Activated CD4-positive, CD25-positive, alpha-beta regulatory T cell treated with anti-CD3 and anti-CD28 coated beads, Interleukin-2, amount 50 U/mL, for 16 hours (primary cell): ENCODE measurements around the gene SND1.
"Not testable (repeated sequence)": the region's sequence is repeated elsewhere in the genome, so short reads cannot be mapped to it uniquely, and the experiment has no call there.

ENCODE experiments used
- DNase-seq: peaks from one replicate; pipeline ENCODE4 v3.0.0-alpha.2; 2020; ENCODE audit warnings: low read depth, low spot score

The SND1 gene

DNA sequence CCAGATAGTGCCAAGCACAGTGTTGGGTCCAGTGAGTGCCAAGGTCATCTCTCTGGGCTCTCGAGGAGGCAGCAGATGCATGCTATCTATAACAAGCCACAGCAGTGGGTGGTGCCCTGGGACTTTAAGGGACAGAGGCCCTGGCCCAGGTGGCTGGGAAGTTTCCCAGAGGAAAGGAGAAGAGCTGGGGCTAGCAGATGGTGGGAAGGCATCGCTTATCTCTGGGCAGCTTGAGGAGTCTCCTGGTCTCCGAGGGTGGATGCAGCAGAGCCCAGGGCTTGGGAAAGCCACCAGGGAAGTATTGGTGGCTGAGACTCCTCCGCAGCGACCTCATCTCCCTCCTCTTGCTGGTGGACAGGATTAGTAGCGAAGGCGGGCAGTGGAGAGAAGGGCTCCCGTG is 442.7 kb downstream of the SND1 start:
- no peak for DNase-seq

GRCh38 chr7:128097211-128097731 is 445.3 kb downstream of the SND1 start:
- DNase-seq = no peak

DNA sequence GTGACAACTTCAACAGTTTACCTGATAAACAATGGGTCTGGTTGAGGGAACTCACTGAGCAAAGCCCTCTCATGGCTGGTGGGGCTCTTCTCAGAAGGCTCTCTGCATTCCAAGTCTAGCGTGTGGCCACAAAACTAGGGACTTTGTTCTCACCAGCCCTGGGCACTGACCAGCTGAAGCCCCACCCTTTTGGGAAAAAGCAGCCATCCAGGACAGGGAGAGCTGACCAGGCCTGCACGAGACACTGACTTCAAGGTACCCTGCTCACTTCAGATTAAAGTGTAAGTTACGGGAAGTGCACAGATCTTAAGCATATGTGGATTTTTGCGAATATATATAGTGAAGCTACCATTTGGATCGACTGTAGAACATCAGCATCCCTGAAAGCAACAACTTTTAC is 446.6 kb downstream of the SND1 start:
- DNase-seq = no peak

DNA sequence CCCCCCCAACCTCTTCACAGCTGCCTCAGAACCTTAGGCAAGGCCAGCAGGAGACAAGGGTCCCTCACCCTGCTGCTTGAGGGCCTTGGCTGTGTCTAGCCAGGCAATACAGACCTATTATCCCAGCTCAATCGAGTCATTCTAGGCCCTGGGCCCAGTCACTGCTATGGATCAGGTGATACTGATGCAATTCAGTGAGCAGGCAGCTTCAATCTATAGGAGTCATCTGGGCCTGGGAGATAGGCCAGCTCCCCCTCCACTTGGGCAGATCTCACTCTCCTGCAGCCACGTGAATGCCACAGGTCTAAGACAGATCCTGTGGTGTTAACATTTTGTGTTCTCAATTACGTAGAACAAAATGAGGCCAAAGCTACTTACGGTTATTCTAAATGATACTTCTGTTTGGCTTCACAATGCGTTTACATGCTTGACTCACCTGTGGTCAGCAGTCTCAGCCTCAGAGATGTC is 447.2 kb downstream of the SND1 start:
- no peak for DNase-seq

DNA sequence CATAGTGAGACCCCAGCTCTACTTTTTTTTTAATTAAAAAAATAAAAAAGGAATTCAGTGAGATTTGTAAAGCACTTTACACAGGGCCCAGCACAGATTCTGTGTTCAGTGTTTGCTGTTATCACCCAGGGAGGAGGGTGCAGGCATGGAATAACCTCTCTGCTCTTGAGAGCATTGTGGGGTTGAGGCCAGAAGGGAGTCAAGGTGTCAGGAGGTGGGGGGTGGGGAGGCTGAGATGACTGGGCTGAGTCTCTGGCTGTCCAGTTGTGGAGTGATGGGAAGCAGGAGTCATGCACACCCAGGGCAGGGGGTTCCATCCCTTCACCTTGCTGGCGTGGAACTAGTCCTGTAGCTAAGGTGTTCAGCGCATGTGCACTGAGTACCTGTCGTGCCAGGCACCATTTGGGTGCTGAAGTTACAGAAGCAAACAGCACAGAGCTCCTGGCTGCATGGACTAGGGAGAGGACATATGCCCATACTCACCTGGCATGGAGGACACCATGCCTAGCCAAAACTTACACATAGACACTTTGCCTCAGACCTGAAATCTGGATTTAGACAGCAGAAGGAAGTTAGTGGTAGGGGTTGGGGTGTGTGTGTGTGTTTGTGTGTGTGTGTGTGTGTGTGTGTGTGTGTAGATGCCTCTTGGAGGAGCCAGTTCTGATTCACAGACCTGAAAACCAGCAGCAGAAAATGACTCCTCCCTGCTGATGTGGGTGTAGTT is 448.4 kb downstream of the SND1 start:
- no peak for DNase-seq

DNA sequence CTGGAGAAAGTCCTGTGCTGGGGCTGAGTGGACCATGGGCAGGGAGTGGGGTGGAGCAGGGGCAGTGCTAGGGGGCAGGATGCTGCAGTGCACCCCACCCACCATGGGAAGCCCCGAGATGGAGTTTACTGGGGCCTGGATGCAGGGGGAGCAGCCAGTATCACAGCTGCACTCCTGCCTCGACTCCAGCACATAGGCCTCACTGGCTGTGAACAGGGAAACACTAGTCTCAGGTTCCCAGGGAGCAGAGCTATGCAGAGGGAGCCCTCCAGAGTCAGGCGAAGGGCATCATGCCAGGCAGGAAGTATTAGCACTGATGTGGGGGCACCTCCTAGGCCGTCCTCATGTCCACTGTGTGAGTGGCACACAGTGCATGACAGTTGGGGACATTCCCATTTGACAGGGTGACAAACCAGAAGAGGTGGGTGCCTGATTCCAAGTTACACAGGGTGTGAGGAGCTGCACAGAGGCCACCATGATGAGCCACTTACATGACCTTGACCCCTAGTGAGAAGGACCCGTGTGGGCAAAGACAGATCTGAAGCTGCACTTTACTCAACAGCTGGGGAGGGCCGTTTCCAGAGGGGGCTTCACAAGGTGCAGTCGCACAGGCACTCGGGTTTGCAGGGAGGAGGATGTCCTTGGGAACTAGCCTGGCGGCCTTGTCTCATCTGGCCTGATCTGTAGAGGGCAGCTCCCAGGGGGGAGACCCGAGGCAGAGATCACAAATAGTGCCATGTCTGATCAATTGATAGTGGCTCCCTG is 449.1 kb downstream of the SND1 start:
- no peak for DNase-seq

DNA sequence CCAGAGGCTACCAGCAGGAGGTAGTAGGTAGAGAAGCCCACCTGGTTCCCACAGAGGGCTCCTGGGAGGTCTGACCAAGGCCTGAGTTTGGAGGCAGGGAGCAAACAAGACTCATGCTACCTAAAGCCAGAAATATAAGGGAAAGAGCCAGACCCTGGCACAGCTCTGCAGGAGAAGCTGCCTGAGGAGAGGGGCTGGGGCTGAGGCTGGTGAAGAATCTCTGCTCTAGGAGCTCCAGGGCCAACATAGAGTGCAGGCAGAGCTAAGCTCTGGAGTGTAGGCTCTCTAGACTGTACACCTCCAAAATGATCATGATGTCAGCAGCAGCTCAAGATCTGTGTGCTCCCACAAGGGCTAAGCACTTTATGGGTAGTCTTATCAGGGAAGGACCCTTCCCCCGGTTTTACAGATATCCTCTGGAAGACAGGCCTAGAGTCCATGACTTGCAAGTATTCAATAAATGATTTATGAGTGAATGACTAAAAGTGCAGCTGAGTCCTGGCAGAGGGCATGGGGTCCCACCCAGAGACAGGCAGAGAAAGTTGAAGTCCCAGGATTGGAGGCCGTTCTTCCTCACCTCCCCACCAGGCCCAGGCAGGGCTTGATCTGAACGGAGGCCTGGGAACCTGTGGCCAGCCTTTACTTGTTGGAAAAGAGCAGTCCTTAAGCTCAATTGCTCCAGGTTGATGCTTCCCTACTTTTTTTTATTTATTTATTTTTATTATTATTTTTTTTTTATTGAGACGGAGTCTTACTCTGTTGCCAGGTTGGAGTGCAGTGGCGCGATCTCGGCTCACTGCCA is 450.7 kb downstream of the SND1 start:
- DNase-seq = no peak

- no peak for DNase-seq
Measured at GRCh38 chr7:128103498-128104107, 451.6 kb downstream of the SND1 start.

DNA sequence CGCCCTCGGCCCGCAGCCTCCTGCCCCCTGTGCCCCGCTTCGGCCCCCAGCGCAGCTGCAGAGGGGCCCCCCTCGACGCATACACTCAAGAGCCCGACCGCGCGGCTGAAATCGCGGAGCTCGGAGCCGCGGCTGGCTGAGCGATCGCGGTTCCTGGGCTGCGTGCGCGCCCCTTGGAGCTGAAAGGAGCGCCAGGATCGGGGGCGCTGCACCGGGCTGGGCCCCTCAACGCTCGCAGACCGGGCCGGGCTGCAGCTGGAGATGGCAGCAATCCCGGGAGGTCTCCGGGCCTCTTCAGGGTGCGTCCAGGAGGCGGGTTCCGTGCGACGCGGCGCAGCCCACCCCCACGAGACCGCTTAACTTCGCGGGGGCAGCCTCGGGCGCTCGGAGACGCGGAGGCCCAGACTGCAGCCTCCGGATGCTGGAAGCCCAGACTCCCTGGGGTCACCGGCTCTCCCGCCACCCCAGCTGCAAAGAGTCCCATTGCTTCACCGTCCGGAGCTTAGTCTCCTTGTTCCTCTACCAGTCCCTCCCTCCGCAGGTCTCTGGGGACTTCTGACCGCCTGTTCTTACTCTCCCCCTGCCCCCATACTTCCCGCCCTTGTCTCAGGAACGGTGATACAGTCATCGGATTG is 452.2 kb downstream of the SND1 start:
- no peak for DNase-seq

GRCh38 chr7:128105228-128106022 is 453.4 kb downstream of the SND1 start:
- DNase-seq = no peak

- DNase-seq = no peak
Measured at GRCh38 chr7:128106821-128107220, 454.8 kb downstream of the SND1 start.

- not testable (repeated sequence) for DNase-seq
Measured at GRCh38 chr7:128107516-128107915, 455.5 kb downstream of the SND1 start.

GRCh38 chr7:128108129-128108528 is 456.1 kb downstream of the SND1 start:
- DNase-seq = no peak

GRCh38 chr7:128108641-128109423 is 456.8 kb downstream of the SND1 start:
- DNase-seq = no peak

- DNase-seq = not testable (repeated sequence)
Measured at GRCh38 chr7:128109424-128109969, 457.5 kb downstream of the SND1 start.

DNA sequence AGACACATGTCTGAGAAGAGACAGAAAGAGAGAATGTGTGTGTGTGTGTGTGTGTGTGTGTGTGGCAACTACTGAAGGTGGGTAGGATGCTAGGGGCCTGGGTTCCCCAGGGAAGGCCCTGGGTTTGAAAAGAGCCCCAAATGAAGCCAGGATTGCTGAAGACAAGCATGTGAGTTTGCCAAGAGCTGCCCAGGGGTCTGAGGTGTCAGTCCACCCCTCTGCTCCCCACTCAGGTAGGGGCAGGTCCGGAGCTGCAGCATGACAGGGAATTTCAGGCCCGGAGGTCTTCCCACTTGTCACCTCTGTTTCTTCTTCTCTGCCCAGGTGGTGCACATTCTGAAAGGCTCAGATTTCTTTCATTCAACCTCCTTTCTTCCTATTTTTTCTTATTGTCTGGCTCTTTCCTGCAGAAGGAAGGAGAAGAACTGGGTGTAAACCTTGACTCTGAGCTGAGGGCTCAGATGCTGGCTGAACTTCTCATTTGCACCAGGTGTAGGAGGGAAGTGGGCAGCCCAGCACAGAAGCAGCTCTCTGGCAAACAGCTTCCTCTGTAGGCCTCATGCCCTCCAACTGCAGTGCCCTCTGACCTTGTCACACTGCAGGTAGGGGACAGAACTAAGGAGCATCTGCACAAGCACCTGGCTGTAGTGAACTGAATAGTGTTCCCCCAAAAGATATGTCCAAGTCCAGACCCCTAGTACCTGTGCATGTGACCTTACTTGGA is 458.8 kb downstream of the SND1 start:
- DNase-seq = no peak

DNA sequence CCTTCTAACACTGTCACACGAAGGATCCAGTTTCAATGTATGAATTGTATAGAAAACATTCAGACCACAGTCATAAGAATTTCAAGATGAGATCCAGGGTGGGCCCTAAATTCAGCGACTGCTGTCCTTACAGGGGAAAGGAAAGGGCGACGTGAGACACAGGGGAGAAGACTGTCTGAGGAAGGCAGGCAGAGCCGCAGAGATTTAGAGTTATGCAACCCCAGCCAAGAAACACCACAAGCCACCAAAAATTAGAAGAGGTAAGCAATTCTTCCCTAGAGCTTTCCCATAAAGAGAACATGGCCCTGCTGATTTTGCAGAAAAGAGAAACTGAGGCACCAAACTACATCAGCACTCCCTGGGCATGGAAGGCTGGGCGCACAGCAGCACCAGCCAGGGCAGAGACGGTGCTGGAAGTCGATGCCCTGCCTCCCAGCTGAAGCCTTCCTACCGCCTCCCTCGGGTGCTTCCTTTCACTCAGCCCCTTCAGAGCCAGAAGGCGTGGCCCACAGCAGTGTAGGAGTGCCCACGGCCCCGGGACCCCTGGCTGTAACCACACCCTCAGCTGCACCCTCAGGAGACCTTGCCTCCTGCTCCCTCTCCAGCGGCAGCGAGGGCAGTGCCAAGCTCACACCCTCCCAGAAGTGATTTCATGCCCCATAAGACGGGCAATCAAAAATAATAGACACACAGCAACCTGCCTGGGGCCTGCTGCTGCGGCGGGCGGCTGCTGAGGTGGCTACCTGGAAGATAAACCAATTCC is 460.2 kb downstream of the SND1 start:
- no peak for DNase-seq

DNA sequence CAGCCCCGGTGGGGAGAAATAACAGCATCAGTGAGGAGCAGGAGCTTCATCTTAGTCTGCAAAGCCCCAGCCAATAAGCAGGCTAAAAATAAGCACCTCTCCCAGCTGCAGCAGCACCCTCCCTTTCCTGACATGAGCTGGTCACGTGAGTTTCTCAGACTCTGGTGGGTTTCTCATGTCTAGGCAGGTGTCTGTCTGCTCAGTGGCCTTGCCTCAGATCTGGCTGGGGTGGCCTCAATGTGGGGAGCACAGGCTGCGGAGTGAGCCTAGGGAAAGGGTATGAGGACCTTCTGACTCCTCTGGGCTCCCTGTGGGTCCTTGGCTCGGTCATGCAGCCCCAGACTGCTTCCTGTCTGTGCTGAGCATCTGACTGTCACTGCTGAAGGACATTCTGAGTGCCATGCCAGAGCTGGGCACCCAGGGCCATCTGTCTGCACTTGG is 460.8 kb downstream of the SND1 start:
- no peak for DNase-seq
